HUES64 (cell line): ENCODE data around the gene UQCC3.
A peak's percentile ranks its signal among the peaks of the same experiment; 100 is the strongest.

Experiments used
- H3K27ac ChIP-seq: 2 replicates; pipeline ENCODE4 v1.7.0; 2013; ENCODE audit warnings: low read depth, low read length, inconsistent platforms
- H3K27me3 ChIP-seq: 2 replicates; pipeline ENCODE4 v1.6.1; 2013; ENCODE audit warnings: mild to moderate bottlenecking, low read length; ENCODE audit not compliant: insufficient read depth
- H3K36me3 ChIP-seq: 2 replicates; pipeline ENCODE4 v1.6.1; 2013; ENCODE audit warnings: mild to moderate bottlenecking, low read length; ENCODE audit not compliant: insufficient read depth
- H3K4me1 ChIP-seq: 2 replicates; pipeline ENCODE4 v1.6.1; 2013; ENCODE audit warnings: mild to moderate bottlenecking, low read length, moderate library complexity; ENCODE audit not compliant: insufficient read depth
- H3K4me3 ChIP-seq: 2 replicates; pipeline ENCODE4 v1.5.1; 2013; ENCODE audit warnings: mild to moderate bottlenecking, low read length, moderate library complexity
- H3K9ac ChIP-seq: 2 replicates; pipeline ENCODE4 v1.6.1; 2013; ENCODE audit warnings: mild to moderate bottlenecking, low read depth, low read length
- H3K9me3 ChIP-seq: 2 replicates; pipeline ENCODE4 v1.6.1; 2013; ENCODE audit warnings: low read depth, low read length; ENCODE audit not compliant: insufficient read depth
- WGBS: fragments of 150-250, 120-280 bp; methylation state at CpG from one replicate; pipeline ENCODE4 v1.1.7; 2013; ENCODE audit warnings: missing lambda C conversion rate; 5-methylcytosine and 5-hydroxymethylcytosine counted together

UQCC3 gene

DNA sequence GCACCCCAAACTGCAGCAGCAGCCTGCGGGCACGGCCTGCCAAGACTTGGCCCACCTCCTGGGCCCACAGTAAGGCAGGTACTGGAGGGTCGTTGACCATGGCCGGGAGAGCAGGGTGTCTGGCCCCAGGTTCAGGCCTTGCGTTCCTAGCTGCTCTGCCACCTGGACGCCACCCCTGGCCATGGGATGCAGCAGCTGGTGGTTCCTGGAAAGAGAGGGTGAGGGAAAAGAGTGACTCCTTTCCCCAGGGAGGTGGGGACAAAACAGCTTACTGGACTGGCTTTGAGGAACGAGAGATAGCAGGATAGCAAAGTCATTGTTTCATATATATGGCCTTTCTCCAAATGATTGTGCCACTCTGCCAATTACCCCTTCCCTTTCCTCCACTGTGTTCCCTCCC, 33.9 kb downstream of the UQCC3 start:
- WGBS: 81% methylated on average over 7 of the region's 7 CpGs
- peak overlapping the region; percentile 33; the same call in 1 of the 2 replicates for H3K27ac ChIP-seq
- no peaks in the 10 kb centered on the region for H3K27me3 ChIP-seq
- peaks cover 27% of the 10 kb centered on the region for H3K36me3 ChIP-seq
- peak overlapping the region; percentile 80 for H3K9ac ChIP-seq
- H3K4me1 ChIP-seq: peaks cover 21% of the 10 kb centered on the region
- peak overlapping the region; percentile 81 for H3K4me3 ChIP-seq
- H3K9me3 ChIP-seq: no peaks in the 10 kb centered on the region

DNA sequence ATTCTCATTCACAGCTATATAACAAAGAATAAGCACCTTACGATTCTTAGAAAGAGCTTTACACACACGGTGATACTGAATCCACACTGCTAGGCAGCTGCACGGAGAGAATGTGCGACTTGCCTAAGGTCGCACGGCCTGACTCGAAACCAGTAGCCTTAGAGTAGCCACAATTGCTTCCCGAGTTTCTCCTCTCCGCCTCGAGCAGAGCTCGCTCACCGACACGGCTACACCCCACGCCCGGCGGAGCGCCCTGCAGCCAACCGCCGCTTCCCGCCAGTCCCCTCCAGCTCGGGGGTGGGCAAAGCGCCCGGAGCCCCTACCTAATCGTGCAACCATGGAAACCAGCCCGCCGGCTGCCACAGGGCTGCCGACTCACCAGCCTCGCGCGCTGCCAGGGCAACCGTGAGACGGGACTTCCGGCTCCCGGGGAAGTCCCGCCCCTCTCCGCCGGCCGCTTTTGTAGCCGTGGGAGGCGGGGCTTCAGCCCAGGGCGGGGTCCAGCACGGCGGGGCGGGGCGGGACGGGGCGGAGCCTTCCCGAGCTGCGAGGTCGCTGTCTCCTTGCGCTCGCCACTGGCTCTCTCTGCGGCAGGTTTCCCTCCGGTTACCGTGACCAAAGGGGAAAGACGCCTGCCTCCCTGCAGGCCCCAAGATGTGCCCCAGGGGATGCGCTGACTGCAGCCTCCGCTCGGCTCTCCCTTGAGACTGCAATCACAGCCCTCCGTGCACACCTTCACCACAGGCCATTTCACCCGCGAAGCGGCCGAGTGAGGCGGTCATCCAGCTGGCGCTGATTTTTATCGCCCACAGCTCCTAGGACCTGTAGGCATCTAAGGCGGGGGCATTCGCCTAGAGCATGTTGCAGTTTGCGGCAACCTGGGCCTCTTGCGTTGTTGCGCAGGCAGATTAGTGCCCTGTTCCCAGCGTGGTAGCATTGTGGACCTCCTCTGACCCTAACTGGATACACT, 34.7 kb downstream of the UQCC3 start:
- Histone ChIP-seq H3K9me3 (no peaks in the 10 kb centered on the region), H3K4me3 (peak overlapping the region; percentile 81), H3K27me3 (no peaks in the 10 kb centered on the region), H3K27ac (peak overlapping the region; percentile 80), H3K9ac (peak overlapping the region; percentile 80), H3K36me3 (peaks cover 26% of the 10 kb centered on the region), H3K4me1 (peaks cover 21% of the 10 kb centered on the region)
- WGBS: 1% methylated on average over 73 of the region's 73 CpGs

DNA sequence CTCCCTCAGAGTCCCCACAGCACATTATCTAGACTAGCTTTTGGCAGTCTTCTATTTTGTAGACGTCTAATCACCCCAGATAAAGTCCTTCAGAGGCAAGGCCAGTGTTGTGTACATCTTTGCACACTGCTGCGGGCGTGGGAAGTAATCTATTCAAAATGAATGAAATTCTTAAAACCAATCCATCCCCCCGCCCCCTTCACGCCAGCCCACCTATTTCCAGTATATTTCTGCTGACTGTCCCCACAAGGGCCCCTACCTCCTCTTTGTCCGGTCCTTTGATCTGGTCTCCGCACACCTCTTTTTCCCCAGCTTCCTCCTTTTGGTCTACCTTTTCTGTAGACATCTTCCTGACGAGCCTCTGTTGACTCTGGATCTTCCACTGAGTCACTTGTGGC, 35.4 kb downstream of the UQCC3 start:
- WGBS: 8% methylated on average over 8 of the region's 8 CpGs
- H3K4me1 ChIP-seq: peaks cover 21% of the 10 kb centered on the region
- H3K27me3 ChIP-seq: no peaks in the 10 kb centered on the region
- H3K27ac ChIP-seq: peak overlapping the region; percentile 80; the same call in 1 of the 2 replicates
- peak overlapping the region; percentile 81 for H3K4me3 ChIP-seq
- no peaks in the 10 kb centered on the region for H3K9me3 ChIP-seq
- peak overlapping the region; percentile 77 for H3K9ac ChIP-seq
- peaks cover 26% of the 10 kb centered on the region for H3K36me3 ChIP-seq

DNA sequence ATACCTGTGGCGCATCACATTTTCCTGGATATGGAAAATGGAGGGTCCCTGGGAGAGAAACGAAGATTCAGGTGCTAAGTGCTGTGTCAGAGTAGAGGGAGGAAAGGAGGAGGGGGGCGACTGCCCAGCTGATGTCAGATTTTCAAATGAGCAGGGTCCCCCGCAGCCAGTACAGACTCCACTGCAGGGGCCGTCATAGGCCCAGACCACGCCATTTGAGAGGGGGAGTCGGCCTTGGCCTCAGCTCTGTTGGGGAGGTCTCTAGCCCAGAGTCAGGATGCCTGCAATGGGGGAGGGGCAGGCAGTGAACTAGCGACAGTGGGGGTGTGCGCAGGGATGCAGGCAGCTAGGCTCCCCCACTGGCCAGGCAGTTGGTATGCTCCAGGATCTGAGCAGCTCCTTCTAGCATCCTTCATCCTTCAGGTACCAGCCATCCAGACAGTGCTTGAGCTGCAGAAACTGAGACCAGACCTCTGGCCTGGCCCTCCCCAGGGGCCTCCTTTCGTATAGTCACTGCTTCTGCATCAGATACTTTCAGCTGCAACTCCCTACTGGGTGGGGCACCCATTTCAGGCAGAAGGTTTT, 35.9 kb downstream of the UQCC3 start, which contains the start of the genes BSCL2 and GNG3:
BSCL2 (minus strand) TSS at position 148 of the 585 bp plus-strand sequence. CDS start 229 bp downstream, outside the sequence.
GNG3 (plus strand) TSS at position 400 of the 585 bp plus-strand sequence. CDS start 620 bp downstream, outside the sequence.
- Histone ChIP-seq H3K27ac (peak within 1 kb of the TSS; percentile 80; the same call in 1 of the 2 replicates), H3K27me3 (no peaks in the 10 kb centered on the region), H3K4me3 (peak within 1 kb of the TSS; percentile 82), H3K36me3 (peaks cover 28% of the 10 kb centered on the region), H3K9me3 (no peaks in the 10 kb centered on the region), H3K4me1 (peaks cover 21% of the 10 kb centered on the region), H3K9ac (peak within 1 kb of the TSS; percentile 77)
- WGBS: 3% methylated on average over 9 of the region's 10 CpGs

DNA sequence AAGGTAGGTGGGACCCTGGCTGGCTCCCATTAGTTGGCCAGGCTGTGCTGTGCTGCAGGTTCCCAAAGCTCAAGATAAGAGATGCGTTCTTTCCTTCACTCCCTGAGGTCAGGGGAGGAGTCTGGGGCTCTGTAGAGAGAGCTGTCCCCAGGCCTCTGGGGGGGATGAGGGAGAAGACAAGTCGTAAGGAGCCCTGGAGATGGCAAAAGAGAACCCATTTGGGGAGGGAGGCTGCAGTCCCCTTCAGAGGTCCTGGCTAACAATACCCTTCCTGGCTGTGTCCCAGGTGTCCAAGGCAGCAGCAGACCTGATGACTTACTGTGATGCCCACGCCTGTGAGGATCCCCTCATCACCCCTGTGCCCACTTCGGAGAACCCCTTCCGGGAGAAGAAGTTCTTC, 36.9 kb downstream of the UQCC3 start:
- H3K27me3 ChIP-seq: no peaks in the 10 kb centered on the region
- H3K9ac ChIP-seq: no peak overlapping the region
- H3K36me3 ChIP-seq: peaks cover 37% of the 10 kb centered on the region
- 80% methylated on average over 5 of the region's 5 CpGs for WGBS
- H3K4me1 ChIP-seq: peaks cover 21% of the 10 kb centered on the region
- H3K9me3 ChIP-seq: no peaks in the 10 kb centered on the region
- H3K4me3 ChIP-seq: peak overlapping the region; percentile 82
- H3K27ac ChIP-seq: 0 out of 2 replicates have a peak overlapping the region, but pooled peaks have one; percentile 83

DNA sequence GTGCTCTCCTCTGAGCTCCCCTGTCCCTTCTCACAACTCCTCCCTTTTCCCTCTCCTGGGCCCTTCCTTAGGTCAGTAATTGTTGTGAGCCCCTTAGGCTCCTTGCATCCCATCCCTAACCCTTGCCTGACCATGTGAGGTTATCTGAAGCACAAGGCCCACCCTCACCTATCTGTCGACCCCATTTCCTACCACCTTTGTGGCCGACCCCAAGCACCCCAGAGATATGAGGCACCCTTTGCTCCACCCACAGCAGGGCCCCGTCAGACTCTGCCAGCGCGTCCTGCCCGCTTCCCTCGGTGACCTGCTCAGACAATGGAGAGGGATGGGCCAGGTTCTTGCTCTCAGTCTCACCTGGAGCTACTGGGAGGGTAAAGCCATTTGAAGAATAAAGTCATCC, 37.3 kb downstream of the UQCC3 start:
- peak overlapping the region; percentile 95 for H3K9ac ChIP-seq
- peaks cover 21% of the 10 kb centered on the region for H3K4me1 ChIP-seq
- peak overlapping the region; percentile 83 for H3K27ac ChIP-seq
- no peaks in the 10 kb centered on the region for H3K9me3 ChIP-seq
- peaks cover 41% of the 10 kb centered on the region for H3K36me3 ChIP-seq
- no peaks in the 10 kb centered on the region for H3K27me3 ChIP-seq
- peak overlapping the region; percentile 82 for H3K4me3 ChIP-seq
- WGBS: 17% methylated on average over 7 of the region's 7 CpGs

DNA sequence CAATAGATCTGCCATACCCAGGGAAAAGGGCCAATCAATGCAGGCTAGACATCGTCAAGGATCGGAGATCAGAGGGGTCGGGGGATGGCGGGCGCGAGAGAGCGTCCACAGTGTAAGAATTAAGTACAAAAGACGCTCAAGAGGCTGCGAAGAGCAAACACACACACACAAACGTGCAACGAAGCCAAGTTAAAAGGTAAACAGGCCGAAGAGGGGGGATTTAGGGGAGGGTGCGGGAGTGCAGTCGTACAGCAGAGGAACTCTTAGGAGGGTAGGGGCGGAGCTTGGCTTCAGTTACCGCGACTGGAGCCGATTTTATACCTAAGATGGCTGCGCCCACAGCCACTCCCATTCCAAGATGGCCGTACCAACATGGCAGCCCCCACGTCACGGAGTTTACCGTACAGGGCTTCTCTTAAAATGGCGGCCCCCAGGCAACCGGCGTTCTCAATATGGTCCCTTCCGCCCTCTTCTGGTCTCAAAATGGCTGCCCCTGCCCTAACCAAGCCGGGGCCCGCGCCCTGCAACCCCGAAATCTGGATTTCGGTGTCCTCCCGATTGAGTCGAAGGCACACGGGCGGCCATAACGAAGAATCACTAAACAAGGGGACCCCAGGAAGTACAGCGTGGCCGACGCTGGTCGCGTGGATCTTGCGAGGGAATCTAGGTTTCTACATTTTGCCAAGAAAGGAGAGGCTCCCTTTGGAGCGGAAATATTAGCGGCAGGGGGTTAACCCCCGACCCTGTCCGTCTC, 38.0 kb downstream of the UQCC3 start:
- 5% methylated on average over 47 of the region's 47 CpGs for WGBS
- peaks cover 21% of the 10 kb centered on the region for H3K4me1 ChIP-seq
- peak overlapping the region; percentile 95 for H3K9ac ChIP-seq
- H3K36me3 ChIP-seq: peaks cover 47% of the 10 kb centered on the region
- no peaks in the 10 kb centered on the region for H3K9me3 ChIP-seq
- peak overlapping the region; percentile 99 for H3K27ac ChIP-seq
- no peaks in the 10 kb centered on the region for H3K27me3 ChIP-seq
- H3K4me3 ChIP-seq: peak overlapping the region; percentile 82

DNA sequence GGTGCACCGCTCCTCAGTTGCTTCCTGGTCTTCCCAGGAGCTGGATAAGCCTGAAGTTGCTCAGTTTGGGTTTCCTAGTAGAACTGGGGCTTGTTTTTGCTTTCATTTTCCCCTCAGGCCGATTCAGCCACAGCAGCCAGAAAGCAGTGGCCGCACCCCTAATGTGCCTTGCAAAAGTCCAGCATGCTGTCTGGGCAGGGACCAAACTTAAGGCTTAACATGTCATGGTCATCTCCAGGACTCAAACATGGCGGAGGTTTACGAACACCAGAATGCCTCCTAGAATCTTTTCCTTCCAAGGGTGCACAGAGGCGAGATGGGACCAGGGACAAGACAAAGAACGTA, 38.5 kb downstream of the UQCC3 start:
- Histone ChIP-seq H3K4me3 (peak overlapping the region; percentile 82), H3K9me3 (no peaks in the 10 kb centered on the region), H3K27me3 (no peaks in the 10 kb centered on the region), H3K4me1 (peaks cover 21% of the 10 kb centered on the region), H3K9ac (peak overlapping the region; percentile 95), H3K27ac (peak overlapping the region; percentile 99), H3K36me3 (peaks cover 50% of the 10 kb centered on the region)
- 76% methylated on average over 7 of the region's 7 CpGs for WGBS

DNA sequence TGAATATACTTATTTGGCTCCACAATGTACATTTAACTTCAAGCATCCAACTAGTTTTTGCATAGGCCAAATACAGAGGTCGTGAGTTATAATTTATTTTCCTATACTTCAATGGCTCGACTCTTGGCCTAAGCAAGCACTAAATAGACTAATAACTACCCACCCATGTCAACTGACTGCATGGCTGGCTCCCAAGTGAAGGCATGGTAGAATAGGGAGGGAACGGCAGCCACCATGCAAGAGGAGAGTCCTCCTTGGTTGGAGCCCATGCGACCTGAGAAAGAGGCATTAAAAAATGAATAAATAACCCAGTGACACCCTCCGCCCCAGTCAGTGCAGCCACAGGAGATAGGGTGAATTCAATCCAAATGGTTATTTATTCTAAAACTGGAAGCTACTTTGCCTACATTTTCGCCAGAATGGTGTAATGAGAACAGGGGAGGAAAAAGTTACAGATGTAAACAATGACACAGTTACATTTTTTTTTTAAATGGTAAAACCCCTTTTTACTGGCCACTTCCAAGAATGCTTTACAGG, 40.9 kb downstream of the UQCC3 start:
- Histone ChIP-seq H3K4me3 (no peak overlapping the region), H3K36me3 (peaks cover 71% of the 10 kb centered on the region), H3K9ac (no peak overlapping the region), H3K9me3 (no peaks in the 10 kb centered on the region), H3K27me3 (no peaks in the 10 kb centered on the region), H3K4me1 (peaks cover 17% of the 10 kb centered on the region), H3K27ac (no peak overlapping the region)
- 95% methylated on average over 6 of the region's 6 CpGs for WGBS

DNA sequence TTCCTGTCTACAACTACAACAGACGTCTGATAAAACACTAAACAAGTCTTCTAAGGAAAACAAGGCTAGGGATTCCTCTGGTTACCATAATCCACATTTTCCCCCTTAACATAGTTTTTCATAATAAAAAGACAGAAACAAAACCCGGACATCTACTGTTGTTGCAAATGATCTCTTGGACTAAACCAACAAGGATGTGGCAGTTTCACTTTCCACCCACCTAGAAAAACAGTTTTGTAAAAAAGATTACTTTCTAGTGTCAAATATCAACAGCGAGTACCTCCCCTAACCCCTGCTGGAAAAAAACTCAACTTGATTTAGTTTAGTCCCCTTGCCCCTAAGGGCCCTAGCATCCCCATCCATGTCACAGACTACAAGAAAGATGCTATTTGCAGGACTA, 41.4 kb downstream of the UQCC3 start:
- no peak overlapping the region for H3K4me3 ChIP-seq
- WGBS: 96% methylated on average over 3 of the region's 3 CpGs
- H3K27ac ChIP-seq: no peak overlapping the region
- H3K9me3 ChIP-seq: no peaks in the 10 kb centered on the region
- H3K36me3 ChIP-seq: peaks cover 76% of the 10 kb centered on the region
- no peaks in the 10 kb centered on the region for H3K27me3 ChIP-seq
- no peak overlapping the region for H3K9ac ChIP-seq
- H3K4me1 ChIP-seq: peaks cover 13% of the 10 kb centered on the region
